Stimulated activated CD4-positive, alpha-beta T cell treated with anti-CD3 and anti-CD28 coated beads, Interleukin-2, amount 100 ng/mL, for 48 hours (primary cell): ENCODE results near the gene MSANTD4.
"Not testable (repeated sequence)": the region's sequence is repeated elsewhere in the genome, so short reads cannot be mapped to it uniquely, and the experiment has no call there.

Experiments
- DNase-seq, 2 donors: peaks; one replicate each; pipeline ENCODE4 v3.0.0-alpha.2; 2020

The MSANTD4 gene

GRCh38 chr11:106021967-106022794, at the start of gene MSANTD4:
TSS of gene MSANTD4 (minus strand) at chr11:106022240. CDS start at chr11:106010917, 11,323 bp downstream.
- peak; percentile 95 to 96 for DNase-seq

GRCh38 chr11:106070606-106071005, 48.6 kb upstream of the MSANTD4 start:
- DNase-seq = no peak

- DNase-seq = no peak
These were observed 41.0 kb upstream of the MSANTD4 start for GRCh38 chr11:106063009-106063408.

- DNase-seq = no peak
These were observed 40.2 kb upstream of the MSANTD4 start for GRCh38 chr11:106061954-106062949.

GRCh38 chr11:106061249-106061784, 39.3 kb upstream of the MSANTD4 start:
- no peak for DNase-seq

- DNase-seq = no peak
These were observed 37.6 kb upstream of the MSANTD4 start for GRCh38 chr11:106059617-106060016.

- DNase-seq = not testable (repeated sequence)
These were observed 36.3 kb upstream of the MSANTD4 start for GRCh38 chr11:106058377-106058776.

GRCh38 chr11:106051103-106051502, 29.1 kb upstream of the MSANTD4 start:
- DNase-seq = no peak

- no peak for DNase-seq
These were observed 27.9 kb upstream of the MSANTD4 start for GRCh38 chr11:106049727-106050476.

- no peak for DNase-seq
These were observed 25.6 kb upstream of the MSANTD4 start for GRCh38 chr11:106047631-106048030.

- DNase-seq = no peak
These were observed 21.5 kb upstream of the MSANTD4 start for GRCh38 chr11:106043540-106043939.

- DNase-seq = no peak
These were observed 10.8 kb upstream of the MSANTD4 start for GRCh38 chr11:106032861-106033260.

- DNase-seq = no peak
These were observed 9.9 kb upstream of the MSANTD4 start for GRCh38 chr11:106031936-106032335.

- no peak for DNase-seq
These were observed 9.3 kb upstream of the MSANTD4 start for GRCh38 chr11:106031202-106031810.

GRCh38 chr11:106030609-106031008, 8.6 kb upstream of the MSANTD4 start:
- DNase-seq = no peak

- no peak for DNase-seq
These were observed 795 bp upstream of the MSANTD4 start for GRCh38 chr11:106022795-106023275.

- no peak for DNase-seq
These were observed 666 bp downstream of the MSANTD4 start for GRCh38 chr11:106021181-106021966.

- no peak for DNase-seq
These were observed 4.9 kb downstream of the MSANTD4 start for GRCh38 chr11:106017093-106017492.

GRCh38 chr11:106015066-106015465, 7.0 kb downstream of the MSANTD4 start:
- no peak for DNase-seq

GRCh38 chr11:106014620-106015019, 7.4 kb downstream of the MSANTD4 start:
- DNase-seq = no peak

GRCh38 chr11:106014035-106014434, 8.0 kb downstream of the MSANTD4 start:
- DNase-seq = no peak
